Right ventricle myocardium superior (tissue), 1 donor: Measurements from ENCODE around the gene MRGPRD. TPM values are rescaled to one million over a fixed set of nuclear protein-coding genes. Genes with fewer than 3 reads are reported as not detected.

Experiments used
- ATAC-seq: fragments of 200-7000 bp; cut with Tn5 transposase; one replicate; pipeline ENCODE4 v1.9.1; 2020; ENCODE audit warnings: mild to moderate bottlenecking; ENCODE audit not compliant: poor library complexity
- DNase-seq: peaks from one replicate; pipeline ENCODE4 v3.0.0-alpha.2; 2020
- intact Hi-C: fragments of 100-400 bp; cut with DNase I; formaldehyde crosslinking; loops from one replicate; pipeline ENCODE4 v1.11.2; 2022
- long read RNA-seq: library from polyadenylated mRNA; unstranded; transcript quantifications from one replicate; pipeline ENCODE4 v2.0.0, GENCODE V29; 2021
- total RNA-seq: library from RNA; stranded (reverse); fragmentation: NEBNext Ultra II Directional; extraction: Animal tissue kit (Norgen Biotek cat#: 25700); gene quantifications from one replicate; pipeline ENCODE4 v1.2.1, GENCODE V29; 2021
- donor health status: DM: no; HTN: yes; CAD: no; lungs with severe emphysema.

Gene MRGPRD, protein sequence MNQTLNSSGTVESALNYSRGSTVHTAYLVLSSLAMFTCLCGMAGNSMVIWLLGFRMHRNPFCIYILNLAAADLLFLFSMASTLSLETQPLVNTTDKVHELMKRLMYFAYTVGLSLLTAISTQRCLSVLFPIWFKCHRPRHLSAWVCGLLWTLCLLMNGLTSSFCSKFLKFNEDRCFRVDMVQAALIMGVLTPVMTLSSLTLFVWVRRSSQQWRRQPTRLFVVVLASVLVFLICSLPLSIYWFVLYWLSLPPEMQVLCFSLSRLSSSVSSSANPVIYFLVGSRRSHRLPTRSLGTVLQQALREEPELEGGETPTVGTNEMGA
- total RNA-seq = not detected
- long read RNA-seq = 0 reads

DNA sequence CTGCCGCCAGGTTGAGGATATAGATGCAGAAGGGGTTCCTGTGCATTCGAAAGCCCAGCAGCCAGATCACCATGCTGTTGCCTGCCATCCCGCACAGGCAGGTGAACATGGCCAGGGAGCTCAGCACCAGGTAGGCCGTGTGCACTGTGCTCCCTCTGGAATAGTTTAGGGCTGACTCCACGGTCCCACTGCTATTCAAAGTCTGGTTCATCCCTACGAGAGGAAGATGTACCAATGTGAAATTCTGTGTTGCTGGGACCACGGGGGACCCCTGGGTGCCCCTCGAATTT lies at the start of gene MRGPRD:
MRGPRD (minus strand) TSS at position 211 of the 290 bp plus-strand sequence; CDS start at position 211, 0 bp downstream.
- ATAC-seq (no peak), DNase-seq (no peak)
- intact Hi-C loops = no loop called here

DNA sequence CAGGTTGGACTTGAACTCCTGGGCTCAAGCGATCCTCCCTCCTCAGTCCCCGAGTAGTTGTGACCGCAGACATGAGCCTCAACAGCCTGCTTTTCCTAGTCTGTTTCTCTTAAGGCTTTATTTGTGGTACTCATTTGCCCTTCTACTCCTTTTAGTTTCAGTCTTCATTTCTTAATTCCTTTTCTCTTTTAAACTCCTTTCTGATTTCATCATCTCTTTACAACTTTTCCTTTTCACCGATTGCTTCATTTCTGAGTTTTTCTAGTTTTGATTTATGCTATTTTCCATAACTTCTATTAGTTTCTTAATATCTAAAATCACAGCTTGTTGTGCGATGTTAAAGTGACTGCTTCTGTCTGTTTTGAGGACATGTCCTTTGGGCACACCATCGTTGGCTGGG lies 49.5 kb upstream of the MRGPRD start:
- ATAC-seq = no peak
- no peak for DNase-seq

DNA sequence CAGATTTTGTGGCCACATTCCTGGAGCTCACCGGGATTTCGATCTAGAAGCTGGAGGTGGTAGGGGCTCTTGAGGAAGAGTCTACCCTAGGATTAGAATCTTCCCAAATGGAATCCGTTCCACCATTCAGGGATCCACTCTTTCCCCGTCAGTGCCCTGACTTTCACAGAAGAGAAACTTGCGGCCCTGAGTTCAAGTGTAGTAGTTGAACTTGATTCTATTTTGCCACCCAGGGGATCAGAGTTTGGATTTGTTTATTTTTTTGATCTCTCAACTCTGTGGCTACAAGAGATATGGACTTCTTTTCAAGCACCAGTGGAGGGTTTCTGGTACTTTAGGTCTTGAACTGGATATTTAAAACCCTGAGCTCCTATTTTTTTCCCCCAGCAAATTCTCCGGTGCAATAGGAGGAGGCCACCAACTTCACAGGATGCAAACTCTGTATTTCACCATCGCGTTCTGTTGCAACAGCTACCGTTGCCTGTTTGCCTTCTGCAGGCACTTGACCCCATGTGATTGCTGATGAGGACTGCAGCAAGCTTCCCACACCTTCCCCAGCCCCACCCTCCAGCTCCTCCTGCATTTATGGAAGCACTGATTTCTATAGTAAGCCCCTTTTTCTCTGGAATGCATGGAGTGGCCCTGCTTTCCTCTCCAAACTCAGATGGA lies 47.1 kb upstream of the MRGPRD start:
- no peak for DNase-seq
- intact Hi-C loops = no loop called here
- ATAC-seq = no peak

More for the DNA sequence above, 49.5 kb upstream of the MRGPRD start:
- intact Hi-C loops = no loop called here

DNA sequence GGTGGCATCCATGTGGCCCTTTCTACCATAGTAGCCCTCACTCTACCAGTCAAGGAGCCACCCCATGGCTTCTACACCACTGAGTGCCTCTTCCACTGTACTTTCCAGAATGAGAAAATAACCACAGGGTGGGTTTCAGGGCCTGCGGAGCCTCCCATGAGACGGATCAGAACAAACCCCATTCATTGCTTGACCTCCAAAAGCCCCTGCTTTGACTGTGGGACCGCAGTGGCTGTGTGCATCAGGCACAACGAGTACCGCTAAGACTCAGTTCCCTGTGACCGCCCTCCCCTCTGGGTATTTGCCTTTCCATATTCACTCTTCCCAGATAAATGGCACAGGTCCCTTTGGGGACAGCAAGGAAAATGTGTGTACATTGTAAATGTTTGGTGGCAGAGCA lies 43.7 kb upstream of the MRGPRD start:
- ATAC-seq (no peak), DNase-seq (no peak)
- intact Hi-C loops = no loop called here

DNA sequence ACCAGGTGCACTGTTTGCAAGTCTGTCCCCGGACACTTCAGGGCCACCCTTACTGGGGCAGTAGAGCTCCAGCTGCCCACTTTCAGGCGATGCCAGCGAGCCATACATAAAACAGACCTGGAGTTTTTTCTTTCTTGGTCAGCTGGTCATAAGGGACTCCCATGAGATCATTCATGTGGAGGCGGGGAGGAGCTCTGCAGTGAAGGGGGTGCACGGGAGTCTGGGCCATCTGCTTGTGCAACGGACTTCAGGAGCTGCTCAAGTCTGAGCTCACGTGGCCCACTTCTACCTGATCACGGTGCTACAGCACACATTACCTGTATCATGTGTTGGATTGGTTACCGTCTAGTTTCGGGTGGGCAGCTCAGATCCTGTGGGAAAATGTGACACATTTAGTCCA lies 41.5 kb upstream of the MRGPRD start:
- intact Hi-C loops = no loop called here
- no peak for DNase-seq
- ATAC-seq = no peak

DNA sequence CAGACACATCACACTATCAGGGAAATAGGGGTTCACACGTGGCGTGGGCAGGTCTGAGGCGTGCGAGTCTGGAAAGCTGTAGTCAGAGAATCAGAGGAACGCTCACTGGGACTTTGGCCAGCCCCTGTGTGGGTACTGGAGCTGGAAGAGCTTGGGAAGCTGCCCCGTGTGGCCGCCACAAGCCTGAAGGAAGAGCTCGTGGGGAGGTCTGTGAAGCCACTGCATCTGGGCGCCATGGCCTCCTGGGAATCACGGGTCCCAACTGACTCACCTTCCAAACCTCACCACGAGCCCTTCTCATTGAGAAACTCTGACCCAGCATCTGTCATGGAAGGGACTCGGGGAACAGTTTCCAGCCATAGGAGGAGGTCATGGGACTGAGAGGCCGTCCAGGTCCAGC lies 38.1 kb upstream of the MRGPRD start:
- intact Hi-C loops = no loop called here
- ATAC-seq = no peak
- DNase-seq = no peak

DNA sequence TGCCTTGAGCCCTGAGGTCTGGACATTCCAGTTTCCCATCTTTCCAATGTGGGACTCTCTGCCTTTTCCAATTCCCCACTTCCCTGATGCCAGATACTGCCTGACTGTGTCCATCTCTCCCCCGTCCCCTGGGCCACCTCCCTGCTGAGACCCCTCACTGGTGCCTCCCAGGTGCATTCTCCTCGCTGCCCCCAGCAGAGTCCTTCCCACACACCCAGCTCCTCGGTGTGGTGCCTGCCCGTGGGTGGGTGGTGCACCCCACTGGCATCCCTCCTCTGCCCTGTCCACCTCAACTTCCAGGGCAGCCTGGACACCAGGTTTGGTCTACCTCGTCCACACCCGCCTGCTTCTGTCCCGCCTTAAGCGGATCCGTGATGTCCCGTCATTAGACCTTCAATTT lies 37.2 kb upstream of the MRGPRD start:
- no peak for ATAC-seq

DNA sequence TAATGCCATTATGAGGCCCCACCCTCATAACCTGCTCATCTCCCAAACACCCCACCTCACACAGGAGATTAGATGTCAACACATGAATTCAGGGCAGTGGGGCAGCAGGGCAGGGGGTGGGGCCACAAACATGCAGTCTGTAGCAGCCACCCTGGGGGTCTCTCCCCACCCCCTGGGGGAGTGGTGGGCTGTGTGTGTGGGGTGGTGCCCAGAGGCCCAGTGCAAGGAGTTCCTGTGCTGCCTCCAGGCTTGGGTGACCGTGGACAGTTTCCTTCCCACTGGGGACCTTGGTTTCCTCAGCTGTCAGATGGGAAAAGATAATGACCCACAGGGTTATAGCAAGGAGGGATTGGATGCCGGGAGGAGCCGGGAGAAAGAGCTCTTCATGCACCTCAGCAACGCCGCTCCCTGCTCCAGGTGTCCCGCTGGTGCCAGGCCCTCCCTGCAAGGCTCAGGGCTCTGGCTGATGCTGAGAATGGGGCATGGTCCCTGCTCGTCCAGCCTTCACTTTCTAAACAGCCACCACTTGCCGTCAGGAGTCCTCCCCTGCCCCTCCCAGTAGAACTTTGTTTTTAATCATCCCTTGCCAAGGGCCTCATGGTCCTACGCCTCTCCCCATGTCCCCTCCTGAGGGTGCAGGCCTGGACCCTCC lies 34.2 kb upstream of the MRGPRD start:
- DNase-seq = no peak
- ATAC-seq = no peak
- intact Hi-C loops = no loop called here

More for the DNA sequence above, 37.2 kb upstream of the MRGPRD start:
- intact Hi-C loops = no loop called here
- no peak for DNase-seq

DNA sequence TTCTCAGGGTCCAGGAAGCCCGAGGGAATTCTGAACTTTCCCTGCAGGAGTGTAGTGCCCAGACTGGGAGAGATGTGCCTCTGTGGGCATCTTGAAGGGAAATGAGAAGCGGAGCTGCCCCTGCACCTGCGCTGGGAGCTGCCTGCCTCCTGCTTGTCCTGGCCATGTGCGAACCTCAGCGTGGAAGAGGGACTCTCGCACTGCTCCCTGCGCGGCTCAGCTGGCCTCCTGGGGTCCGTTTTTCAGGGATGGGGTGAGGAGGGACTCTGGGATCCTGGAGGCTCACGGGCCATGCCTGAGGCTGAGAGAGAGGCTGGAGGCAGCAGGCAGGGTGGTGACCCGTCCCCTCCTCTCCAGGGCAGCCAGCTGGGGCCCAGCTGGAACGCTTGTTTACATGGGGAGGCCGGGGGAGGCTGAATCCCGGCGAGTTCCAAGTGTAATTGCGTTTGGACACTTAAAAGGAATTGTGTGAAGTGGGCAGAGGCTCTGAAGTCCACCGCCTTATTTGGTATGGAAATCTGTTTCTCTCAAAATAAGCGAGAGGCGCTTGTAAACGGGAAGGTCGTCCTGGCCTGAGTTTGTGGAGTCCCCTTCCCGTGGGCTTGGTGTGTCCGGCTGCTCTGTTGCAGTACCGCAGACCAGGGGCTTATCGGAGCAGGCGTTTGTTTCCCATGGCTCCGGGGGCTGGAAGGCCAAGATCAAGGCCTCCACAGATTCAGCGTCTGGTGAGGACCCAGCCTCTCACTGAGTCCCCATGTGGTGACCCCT lies 33.5 kb upstream of the MRGPRD start:
- ATAC-seq (peak; percentile 48), DNase-seq (peak; percentile 80)
- intact Hi-C loops = no loop called here

DNA sequence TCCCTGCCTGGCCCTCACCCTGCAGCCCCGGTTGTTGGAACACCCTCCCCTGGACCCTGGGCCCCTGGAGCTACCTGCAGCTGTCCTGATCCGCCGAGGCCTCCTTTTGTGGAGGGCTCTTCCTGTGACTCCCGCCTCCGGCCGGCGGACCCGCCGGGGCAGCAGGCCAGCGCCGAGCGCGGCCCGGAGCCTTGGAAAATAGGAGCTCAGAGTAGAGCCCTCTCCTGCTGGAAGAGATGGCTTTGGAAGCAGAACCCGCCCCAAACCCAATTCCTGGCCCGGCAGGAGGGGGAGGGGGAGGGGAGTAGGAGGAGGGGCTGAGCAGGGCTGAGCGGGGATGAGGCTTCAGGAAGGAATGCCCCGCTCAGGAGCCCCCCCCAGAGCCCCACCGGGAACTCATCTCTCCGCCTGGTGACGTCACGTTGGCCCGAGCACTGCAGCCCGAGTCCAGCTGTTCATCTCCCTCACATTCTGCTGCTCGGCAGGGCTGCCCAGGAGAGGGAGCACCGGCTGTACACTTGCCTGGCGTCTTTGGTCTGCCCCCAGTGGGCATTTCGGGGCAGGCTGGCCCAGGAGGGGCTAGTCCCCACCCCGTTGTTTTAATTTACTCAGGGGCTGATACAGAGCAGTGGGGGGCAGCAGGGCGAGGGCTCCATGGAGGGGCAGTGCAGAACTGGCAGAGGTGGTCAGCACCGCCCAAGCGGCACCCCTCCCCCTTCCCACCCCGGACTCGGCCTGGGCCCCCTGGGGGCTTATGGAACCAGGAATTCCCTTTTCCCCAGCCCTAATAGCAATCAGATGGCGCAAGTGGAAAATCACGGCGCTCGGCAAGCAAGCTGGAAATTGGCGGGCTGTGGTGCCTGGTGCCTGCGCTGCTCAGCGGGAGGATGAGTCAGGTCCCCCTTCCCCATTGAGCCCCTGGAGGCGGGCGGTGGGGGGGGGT lies 32.5 kb upstream of the MRGPRD start, which contains the start of gene MRGPRF:
MRGPRF (minus strand) TSS at position 238 of the 943 bp plus-strand sequence. CDS start 3,345 bp downstream, outside the sequence.
- intact Hi-C loops = no loop called here
- DNase-seq (peak; percentile 95), ATAC-seq (peak; percentile 76)

DNA sequence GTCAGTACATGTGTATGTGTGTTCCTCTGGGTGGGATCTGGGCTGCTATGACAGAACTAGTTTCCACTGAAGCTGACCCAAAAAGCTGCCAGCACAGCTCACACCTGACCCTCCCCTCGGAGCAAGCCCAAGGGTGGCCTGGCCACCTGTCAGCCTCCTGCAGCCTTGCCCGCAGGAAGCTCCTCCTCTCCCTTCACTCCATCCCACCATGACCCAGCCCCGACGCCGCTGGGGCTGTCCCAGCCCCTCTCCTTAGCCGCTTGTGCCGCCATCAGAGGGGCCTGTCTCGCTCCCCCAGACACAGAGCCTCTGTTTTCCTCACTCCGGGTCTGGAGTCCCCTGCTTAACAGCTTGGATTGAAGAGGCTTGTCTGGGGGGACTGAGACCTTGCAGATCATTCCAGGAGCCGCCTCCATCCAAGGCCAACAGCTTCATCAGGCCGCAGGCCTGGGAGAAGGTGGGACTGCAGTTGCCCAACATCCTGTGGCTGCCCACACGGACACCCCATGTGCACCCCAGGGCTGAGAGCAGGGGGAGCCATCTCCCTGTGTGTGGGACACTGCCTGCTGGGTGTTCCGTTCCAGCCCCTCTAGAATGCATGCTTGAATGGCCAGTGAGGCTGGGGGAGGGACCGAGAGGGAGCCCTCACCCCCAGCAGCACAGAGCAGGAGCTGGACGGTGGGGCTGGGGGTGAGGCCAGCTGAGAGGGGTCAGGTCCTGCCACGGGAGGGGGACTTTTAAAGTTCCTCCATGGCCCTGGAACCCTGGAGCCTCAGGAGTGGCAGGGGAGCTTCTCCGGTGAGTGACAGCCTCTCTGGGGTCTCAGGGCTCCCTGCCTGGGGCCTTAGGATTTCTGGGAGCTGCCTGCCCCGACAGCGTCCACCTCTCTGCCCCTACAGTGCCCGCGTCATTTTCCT lies 31.6 kb upstream of the MRGPRD start:
- DNase-seq (peak; percentile 58), ATAC-seq (no peak)
- intact Hi-C loops = no loop called here

DNA sequence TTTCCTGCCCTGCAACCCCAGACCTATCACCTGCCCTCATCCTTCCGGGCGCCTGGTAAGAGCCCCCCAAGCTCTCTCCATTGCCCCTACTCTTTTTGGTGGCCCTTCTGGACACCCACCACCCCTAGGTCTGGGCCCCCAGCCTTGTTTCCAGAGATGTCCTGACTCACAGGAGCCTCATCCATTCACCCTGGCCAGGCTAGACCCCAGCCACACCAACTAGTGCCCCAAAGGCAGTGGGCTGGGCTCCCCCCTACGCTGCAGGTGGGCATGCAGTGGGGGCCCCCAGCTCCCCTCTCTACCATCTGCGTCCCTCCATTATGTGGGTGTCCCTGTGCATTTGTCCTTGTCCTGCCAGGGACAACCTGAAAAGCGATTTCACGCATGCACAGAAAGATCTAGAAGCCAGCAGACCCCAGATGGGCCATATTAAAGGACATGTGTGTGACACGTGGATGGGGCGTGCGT lies 30.9 kb upstream of the MRGPRD start:
- DNase-seq = peak; percentile 34
- ATAC-seq = no peak
- intact Hi-C loops = no loop called here

DNA sequence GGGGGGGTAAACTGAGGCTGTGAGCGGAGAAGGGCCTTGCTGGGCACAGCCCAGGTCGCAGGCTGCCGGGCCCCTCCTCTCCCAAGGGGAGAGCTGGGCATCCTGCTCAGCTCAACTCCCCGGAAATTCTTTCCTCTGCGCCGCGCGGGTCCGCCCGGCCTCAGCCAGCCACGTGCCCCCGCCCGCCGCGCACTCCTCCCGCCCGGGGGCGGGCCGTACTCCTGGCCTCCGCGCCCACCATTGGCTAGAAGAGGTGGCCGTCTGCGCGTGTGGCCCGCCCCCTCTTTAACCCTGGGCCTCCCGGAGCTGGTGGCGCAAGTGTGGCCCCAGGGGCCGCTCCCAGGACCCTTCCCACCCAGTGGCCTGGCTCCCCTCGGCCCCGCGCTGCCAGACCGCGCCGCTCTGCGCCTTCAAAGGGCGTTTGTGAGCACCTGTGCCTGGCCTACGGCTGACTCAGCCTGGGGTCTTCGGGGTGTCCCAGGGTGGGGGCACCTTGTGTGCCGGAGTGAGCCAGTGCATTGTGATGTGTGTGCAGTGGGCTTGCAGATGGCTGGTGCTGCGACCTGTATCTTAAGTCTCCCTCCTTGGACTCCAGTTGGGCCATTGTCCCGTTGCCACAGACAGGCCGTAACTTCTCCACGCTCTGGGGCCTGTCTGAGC lies 30.3 kb upstream of the MRGPRD start:
- ATAC-seq (peak; percentile 63), DNase-seq (peak; percentile 83)
- intact Hi-C loops = no loop called here

DNA sequence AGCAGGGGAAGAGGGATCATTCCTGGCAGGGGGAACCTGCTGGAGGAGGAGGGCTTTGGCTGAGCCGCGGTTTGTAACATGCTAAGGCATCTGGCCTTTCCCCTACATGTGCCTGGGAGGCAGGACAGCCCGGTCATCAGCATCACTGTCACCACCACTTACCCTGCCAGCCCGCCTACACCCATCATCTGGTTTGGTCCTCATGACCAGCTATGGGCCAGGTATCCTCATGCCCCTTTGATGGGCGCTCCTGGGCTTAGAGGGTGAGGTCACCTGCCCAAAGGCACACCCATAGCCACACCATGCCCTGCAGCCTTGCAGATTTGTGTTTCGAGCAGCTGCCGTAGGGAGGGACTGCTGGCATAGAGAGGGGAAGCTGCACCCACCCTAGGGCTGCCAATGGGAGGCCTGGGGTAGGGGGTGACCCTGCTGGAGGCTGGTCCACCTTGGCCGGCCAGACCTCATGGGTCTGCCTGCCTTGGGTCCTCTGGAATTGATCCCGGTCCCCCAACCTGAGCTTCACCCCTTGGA lies 29.6 kb upstream of the MRGPRD start:
- DNase-seq = peak; percentile 49
- intact Hi-C loops = no loop called here

DNA sequence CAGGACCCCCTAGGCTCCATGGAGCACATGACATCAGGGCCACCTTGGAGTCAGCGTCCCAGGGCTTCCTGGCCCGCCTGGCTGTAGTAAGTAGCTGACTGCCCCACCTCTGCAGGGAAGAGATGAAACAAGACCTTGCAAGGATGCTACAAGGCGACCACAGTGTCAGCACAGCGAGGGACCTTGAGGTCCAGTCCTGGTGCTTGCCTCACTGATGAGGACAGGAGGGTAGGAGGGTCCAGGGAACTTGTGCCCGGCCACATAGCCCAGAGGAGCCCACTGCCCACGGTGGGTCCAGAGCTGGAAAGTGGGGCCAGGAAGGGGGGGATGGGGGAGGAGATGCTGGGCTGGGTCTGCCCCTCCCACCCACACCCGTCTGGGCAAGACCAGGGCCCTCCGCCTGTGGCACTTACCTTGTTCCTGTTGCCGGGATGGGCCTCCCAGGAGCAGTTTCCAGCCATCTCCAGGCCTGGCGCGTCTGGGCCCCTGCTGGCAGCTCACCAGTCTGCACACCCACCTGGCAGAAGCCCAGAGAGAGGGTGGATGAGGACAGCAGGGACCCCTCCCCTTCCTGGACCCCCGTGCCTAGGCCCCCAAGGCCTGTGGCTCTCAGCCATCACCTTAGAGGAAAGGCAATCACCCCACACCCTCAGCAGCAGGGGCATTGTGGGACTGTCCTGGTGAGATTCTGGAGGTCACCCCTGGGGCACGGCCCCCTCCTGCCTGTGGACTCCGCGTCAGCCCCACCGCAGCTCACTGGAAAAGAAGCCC lies 28.8 kb upstream of the MRGPRD start:
- peak; percentile 40 for DNase-seq
- intact Hi-C loops = no loop called here
- no peak for ATAC-seq

More for the DNA sequence above, 29.6 kb upstream of the MRGPRD start:
- ATAC-seq = no peak
